HCT116 (cell line): ENCODE results near the gene PURB. TPM values are rescaled to one million over a fixed set of nuclear protein-coding genes. Genes with fewer than 3 reads are reported as not detected.

Source experiments
- ATAC-seq: fragments of 200-7000 bp; cut with Tn5 transposase; 2 replicates; pipeline ENCODE4 v1.9.1; 2020; ENCODE audit warnings: mild to moderate bottlenecking, moderate library complexity
- BruUV-seq: library from RNA; stranded (reverse); fragments of 400-500 nt; replicated peaks from 2 replicates; lab custom pipeline; 2021; lab: Mats Ljungman, UMichigan
- CTCF ChIA-PET: fragments of 300-600 bp; sonication (Branson Sonifier 250); formaldehyde crosslinking; loops from one replicate; lab custom pipeline; 2021; ENCODE audit warnings: antibody characterized with exemption; lab: Charles Lee
- POLR2A ChIA-PET: fragments of 300-600, 350-600 bp; sonication (Branson Sonifier 250); formaldehyde crosslinking; loops from one replicate; lab custom pipeline; 2021; ENCODE audit warnings: antibody characterized with exemption; lab: Charles Lee
- RAD21 ChIA-PET, 2 experiments: fragments of 300-600 bp; sonication (Branson Sonifier 250); formaldehyde crosslinking; loops; one replicate each; lab custom pipeline; 2023; ENCODE audit warnings: low total read pairs in 2 of 2; ENCODE audit not compliant: uncharacterized antibody in 2 of 2, unreplicated experiment in 2 of 2, low non-redundant PET in 1 of 2; lab: Charles Lee
- DNase-seq: peaks from one replicate; pipeline ENCODE4 v3.0.0-alpha.2; 2010; ENCODE audit warnings: low read depth, low spot score
- H2AFZ ChIP-seq: fragments of 200-600 bp; shearing (Covaris generic), sonication (generic); 2 replicates; pipeline ENCODE4 v1.6.1; 2017; ENCODE audit warnings: low read depth, mixed run types, mixed read lengths, antibody characterized with exemption, low read length; ENCODE audit not compliant: poor library complexity, severe bottlenecking
- H3K27ac ChIP-seq: 2 replicates; pipeline ENCODE4 v1.5.1; 2012; ENCODE audit warnings: low read depth, low read length
- H3K27me3 ChIP-seq: fragments of 200-600 bp; sonication (generic); 2 replicates; pipeline ENCODE4 v1.6.1; 2016; ENCODE audit warnings: mixed run types, low read length, mixed read lengths; ENCODE audit not compliant: insufficient read depth
- H3K36me3 ChIP-seq, 2 experiments: fragments of 200-500 bp in 1 of 2; fragments of 200-600 bp in 1 of 2; sonication (Bioruptor generic) in 1 of 2; sonication (generic) in 1 of 2; 2 replicates each; pipeline versions ENCODE4 v1.5.1 to v1.6.1; 2014 to 2016; ENCODE audit warnings: low read length in 2 of 2, inconsistent platforms in 1 of 2, mixed read lengths in 1 of 2, mixed run types in 1 of 2; ENCODE audit not compliant: insufficient read depth in 2 of 2, control insufficient read depth in 1 of 2
- H3K4me1 ChIP-seq, 2 experiments: fragments of 200-600 bp in 1 of 2; sonication (generic) in 1 of 2; 2 replicates each; pipeline versions ENCODE4 v1.5.1 to v1.6.1; 2012 to 2017; ENCODE audit warnings: low read length in 2 of 2, inconsistent platforms in 1 of 2, mild to moderate bottlenecking in 1 of 2, mixed read lengths in 1 of 2, mixed run types in 1 of 2, moderate library complexity in 1 of 2; ENCODE audit not compliant: insufficient read depth in 2 of 2, control insufficient read depth in 1 of 2
- H3K4me2 ChIP-seq: fragments of 200-600 bp; sonication (generic); 2 replicates; pipeline ENCODE4 v1.6.1; 2017; ENCODE audit warnings: mixed run types, low read length, mixed read lengths
- H3K4me3 ChIP-seq, 2 experiments: fragments of 200-600 bp in 1 of 2; sonication (generic) in 1 of 2; replicated peaks in 1 of 2; 2 replicates each; pipeline ENCODE4 v1.5.1; 2011 to 2016; ENCODE audit warnings: low read length in 2 of 2, control low read depth in 1 of 2, low read depth in 1 of 2, mild to moderate bottlenecking in 1 of 2, mixed read lengths in 1 of 2, mixed run types in 1 of 2
- H3K79me2 ChIP-seq: fragments of 200-600 bp; sonication (generic); 2 replicates; pipeline ENCODE4 v1.6.1; 2017; ENCODE audit warnings: mild to moderate bottlenecking, mixed run types, low read length, moderate library complexity, mixed read lengths; ENCODE audit not compliant: insufficient read depth
- H3K9ac ChIP-seq: fragments of 200-600 bp; sonication (generic); 2 replicates; pipeline ENCODE4 v1.6.1; 2016; ENCODE audit warnings: low read length, mixed read lengths
- H3K9me2 ChIP-seq: fragments of 200-600 bp; sonication (generic), shearing (Covaris generic); 2 replicates; pipeline ENCODE4 v1.6.1; 2017; ENCODE audit warnings: mixed run types, mild to moderate bottlenecking, moderate library complexity; ENCODE audit not compliant: insufficient read depth
- H3K9me3 ChIP-seq, 2 experiments: fragments of 200-500 bp in 1 of 2; fragments of 200-600 bp in 1 of 2; sonication (Bioruptor generic) in 1 of 2; sonication (generic) in 1 of 2; 2 replicates each; pipeline ENCODE4 v1.6.1; 2014 to 2017; ENCODE audit warnings: low read length in 2 of 2, mixed read lengths in 2 of 2, inconsistent platforms in 1 of 2, low read depth in 1 of 2, mild to moderate bottlenecking in 1 of 2, mixed run types in 1 of 2, moderate library complexity in 1 of 2; ENCODE audit not compliant: control insufficient read depth in 1 of 2, insufficient read depth in 1 of 2
- H4K20me1 ChIP-seq: fragments of 200-600 bp; sonication (generic), shearing (Covaris generic); 2 replicates; pipeline ENCODE4 v1.6.1; 2017; ENCODE audit warnings: mixed run types, mild to moderate bottlenecking, moderate library complexity; ENCODE audit not compliant: insufficient read depth
- CTCF ChIP-seq, 3 experiments: fragments of 200-600 bp in 1 of 3; sonication (generic) in 1 of 3; IDR thresholded peaks in 2 of 3; conservative IDR thresholded peaks in 1 of 3; 2 replicates each; pipeline ENCODE4 v1.5.1; 2012 to 2017; ENCODE audit warnings: low read depth in 2 of 3, low read length in 2 of 3, antibody characterized with exemption in 1 of 3, borderline replicate concordance in 1 of 3, control low read depth in 1 of 3, mild to moderate bottlenecking in 1 of 3, mixed read lengths in 1 of 3, mixed run types in 1 of 3, moderate library complexity in 1 of 3; ENCODE audit not compliant: insufficient read depth in 1 of 3
- EGR1 ChIP-seq: IDR thresholded peaks from 2 replicates; pipeline ENCODE4 v1.6.1; 2012; ENCODE audit warnings: low read depth
- EZH2phosphoT487 ChIP-seq: fragments of 200-600 bp; IDR thresholded peaks from 2 replicates; pipeline ENCODE4 v1.6.1; 2018; ENCODE audit warnings: antibody characterized with exemption, borderline replicate concordance
- POLR2AphosphoS5 ChIP-seq: IDR thresholded peaks from 2 replicates; pipeline ENCODE4 v1.6.1; 2011; ENCODE audit warnings: mild to moderate bottlenecking, low read depth, low read length, moderate library complexity
- YY1 ChIP-seq: IDR thresholded peaks from 2 replicates; pipeline ENCODE4 v1.6.1; 2011; ENCODE audit warnings: low read length, low read depth, moderate library complexity, mild to moderate bottlenecking; ENCODE audit not compliant: insufficient replicate concordance; ENCODE audit errors: extremely low read depth
- ZBTB33 ChIP-seq: IDR thresholded peaks from 2 replicates; pipeline ENCODE4 v1.6.1; 2011; ENCODE audit warnings: mild to moderate bottlenecking, low read length, moderate library complexity; ENCODE audit not compliant: insufficient replicate concordance; ENCODE audit errors: extremely low read depth
- ZNF274 ChIP-seq: fragments of 200-500 bp; sonication (Bioruptor generic); IDR thresholded peaks from 2 replicates; pipeline ENCODE4 v1.6.1; 2014; ENCODE audit warnings: mild to moderate bottlenecking, low read depth, low read length, inconsistent platforms
- intact Hi-C: fragments of 100-400 bp; cut with micrococcal nuclease; formaldehyde crosslinking; loops from 2 replicates; pipeline ENCODE4 v1.10.0; 2022
- total RNA-seq: library from RNA; stranded (reverse); gene quantifications from one replicate; pipeline ENCODE4 v1.2.1, GENCODE V29; 2021; ENCODE audit not compliant: unreplicated experiment
- TF ChIP-seq, protein P1 (sequence below): IDR thresholded peaks from 2 replicates; pipeline ENCODE4 v1.6.1; 2012

PURB gene
- total RNA-seq, 1 experiment from 2014 or later, result 13.2 TPM

- intact Hi-C loops, result no loop called here
- DNase-seq (no peak), ATAC-seq (no peak)
- Histone ChIP-seq H4K20me1 (no peaks in the 10 kb centered on the region), H3K4me1 (peaks cover 0 to 2% of the 10 kb centered on the region in 2 experiments; a peak in 2 of 4 replicates), H3K27me3 (no peaks in the 10 kb centered on the region), H3K9me2 (no peaks in the 10 kb centered on the region), H2AFZ (no peak overlapping the region), H3K36me3 (no peaks in the 10 kb centered on the region), H3K9ac (no peak overlapping the region), H3K79me2 (no peaks in the 10 kb centered on the region), H3K27ac (no peak overlapping the region), H3K4me2 (no peak overlapping the region), H3K4me3 (no peak overlapping the region), H3K9me3 (no peaks in the 10 kb centered on the region)
- POLR2A ChIA-PET, result no interaction called here
- no peak for TF ChIP-seq CTCF (IDR thresholded peaks at IDR 0.05 in 2 of 3, conservative IDR thresholded peaks at IDR 0.05 in 1 of 3; ENCODE audit: borderline replicate concordance in 1 of 3, insufficient read depth in 1 of 3, low read depth in 2 of 3, low read length in 2 of 3)
- TF ChIP-seq EZH2phosphoT487, result no peak
- TF ChIP-seq ZNF274, result no peak
- no peak for TF ChIP-seq YY1
- TF ChIP-seq, protein P1, sequence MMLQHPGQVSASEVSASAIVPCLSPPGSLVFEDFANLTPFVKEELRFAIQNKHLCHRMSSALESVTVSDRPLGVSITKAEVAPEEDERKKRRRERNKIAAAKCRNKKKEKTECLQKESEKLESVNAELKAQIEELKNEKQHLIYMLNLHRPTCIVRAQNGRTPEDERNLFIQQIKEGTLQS, result no peak
- TF ChIP-seq ZBTB33, result no peak
- no peak for TF ChIP-seq EGR1
- TF ChIP-seq POLR2AphosphoS5, result no peak
- CTCF ChIA-PET, result no interaction called here
- no TSS peak for BruUV-seq
- RAD21 ChIA-PET, result no interaction called here
Observed at GRCh38 chr7:44891791-44892190, 6.5 kb upstream of the PURB start.
